Progenitor cell of endocrine pancreas (in vitro differentiated cells): ENCODE data around the gene ZDHHC1. TPM values are rescaled to one million over a fixed set of nuclear protein-coding genes. Genes with fewer than 3 reads are reported as not detected.

Source experiments
- DNase-seq: peaks from one replicate; pipeline ENCODE4 v3.0.0; 2021; ENCODE audit warnings: low spot score; ENCODE audit not compliant: unreplicated experiment
- H3K27ac Mint-ChIP-seq: 2 replicates; pipeline ENCODE4 v1.8.0; 2021; ENCODE audit warnings: mild to moderate bottlenecking, moderate library complexity, mixed read lengths
- H3K27me3 Mint-ChIP-seq: 2 replicates; pipeline ENCODE4 v1.8.0; 2021; ENCODE audit warnings: mixed read lengths
- H3K36me3 Mint-ChIP-seq: 2 replicates; pipeline ENCODE4 v1.8.0; 2022; ENCODE audit warnings: mixed read lengths; ENCODE audit not compliant: insufficient read depth
- H3K4me1 Mint-ChIP-seq: 2 replicates; pipeline ENCODE4 v1.8.0; 2021; ENCODE audit warnings: low read depth, mixed read lengths
- H3K4me3 Mint-ChIP-seq: 2 replicates; pipeline ENCODE4 v1.8.0; 2021; ENCODE audit warnings: low read depth, mild to moderate bottlenecking, moderate library complexity, mixed read lengths
- H3K9me3 Mint-ChIP-seq: 2 replicates; pipeline ENCODE4 v1.8.0; 2021; ENCODE audit warnings: low read depth, mixed read lengths
- total RNA-seq: library from RNA; stranded (reverse); gene quantifications from 2 replicates; pipeline ENCODE4 v1.2.1, GENCODE V29; 2021
- TF ChIP-seq, protein P1 (sequence below): fragments of 200-600 bp; sonication (generic); IDR thresholded peaks from one replicate; pipeline ENCODE4 v1.5.0; 2021; ENCODE audit warnings: antibody characterized with exemption, mild to moderate bottlenecking; ENCODE audit not compliant: unreplicated experiment

The ZDHHC1 gene
- total RNA-seq, 1 donor from 2014 or later = 16.5 TPM

DNA sequence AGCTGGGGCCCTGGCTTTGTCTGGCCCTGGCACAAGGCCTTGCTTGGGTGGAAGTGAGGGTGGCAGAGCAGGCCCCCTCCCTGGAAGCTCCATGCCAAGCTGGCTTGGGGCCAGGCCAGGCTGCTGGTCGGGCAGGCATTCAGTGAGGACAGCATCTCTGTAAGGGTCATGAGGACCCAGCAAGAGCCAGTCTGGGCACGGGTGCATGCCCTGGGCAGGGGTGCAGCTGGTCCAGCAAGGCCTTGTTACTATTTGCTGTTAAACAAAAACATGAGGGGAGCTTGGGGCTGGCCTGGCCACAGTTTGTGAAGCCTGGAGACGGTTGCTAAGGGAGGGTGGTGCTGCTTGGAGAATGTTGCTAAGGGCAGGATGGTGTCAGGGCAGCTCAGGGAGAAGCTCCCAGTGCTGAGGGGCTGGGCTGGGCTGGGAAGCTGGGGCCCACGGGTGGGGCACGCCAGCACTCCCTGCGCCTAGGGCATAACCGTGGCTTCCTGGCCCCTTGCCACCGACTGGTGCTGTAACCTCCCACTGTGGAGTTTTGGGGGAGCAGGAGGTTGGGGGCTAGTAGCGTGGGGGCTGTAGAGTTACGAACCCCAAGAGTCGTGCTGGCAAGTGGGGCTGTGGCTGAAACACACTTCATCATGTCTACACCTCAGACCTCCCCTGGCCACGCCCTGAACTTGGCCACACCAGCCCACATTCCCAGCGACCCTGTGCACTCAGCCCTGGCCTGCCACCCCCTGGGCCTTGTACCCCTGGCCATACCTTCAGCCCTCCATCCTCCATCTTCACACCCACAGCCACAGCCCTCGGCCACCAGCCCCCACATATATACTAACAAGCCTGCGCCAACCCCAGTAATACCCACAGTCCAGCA is 24.6 kb downstream of the ZDHHC1 start:
- Mint-ChIP-seq H3K27me3 (peaks cover 30% of the 10 kb centered on the region), H3K4me1 (peaks cover 12% of the 10 kb centered on the region), H3K36me3 (peaks cover 1% of the 10 kb centered on the region), H3K4me3 (no peak overlapping the region), H3K9me3 (no peaks in the 10 kb centered on the region), H3K27ac (no peak overlapping the region)
- TF ChIP-seq, protein P1, sequence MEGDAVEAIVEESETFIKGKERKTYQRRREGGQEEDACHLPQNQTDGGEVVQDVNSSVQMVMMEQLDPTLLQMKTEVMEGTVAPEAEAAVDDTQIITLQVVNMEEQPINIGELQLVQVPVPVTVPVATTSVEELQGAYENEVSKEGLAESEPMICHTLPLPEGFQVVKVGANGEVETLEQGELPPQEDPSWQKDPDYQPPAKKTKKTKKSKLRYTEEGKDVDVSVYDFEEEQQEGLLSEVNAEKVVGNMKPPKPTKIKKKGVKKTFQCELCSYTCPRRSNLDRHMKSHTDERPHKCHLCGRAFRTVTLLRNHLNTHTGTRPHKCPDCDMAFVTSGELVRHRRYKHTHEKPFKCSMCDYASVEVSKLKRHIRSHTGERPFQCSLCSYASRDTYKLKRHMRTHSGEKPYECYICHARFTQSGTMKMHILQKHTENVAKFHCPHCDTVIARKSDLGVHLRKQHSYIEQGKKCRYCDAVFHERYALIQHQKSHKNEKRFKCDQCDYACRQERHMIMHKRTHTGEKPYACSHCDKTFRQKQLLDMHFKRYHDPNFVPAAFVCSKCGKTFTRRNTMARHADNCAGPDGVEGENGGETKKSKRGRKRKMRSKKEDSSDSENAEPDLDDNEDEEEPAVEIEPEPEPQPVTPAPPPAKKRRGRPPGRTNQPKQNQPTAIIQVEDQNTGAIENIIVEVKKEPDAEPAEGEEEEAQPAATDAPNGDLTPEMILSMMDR = no peak
- DNase-seq = no peak

DNA sequence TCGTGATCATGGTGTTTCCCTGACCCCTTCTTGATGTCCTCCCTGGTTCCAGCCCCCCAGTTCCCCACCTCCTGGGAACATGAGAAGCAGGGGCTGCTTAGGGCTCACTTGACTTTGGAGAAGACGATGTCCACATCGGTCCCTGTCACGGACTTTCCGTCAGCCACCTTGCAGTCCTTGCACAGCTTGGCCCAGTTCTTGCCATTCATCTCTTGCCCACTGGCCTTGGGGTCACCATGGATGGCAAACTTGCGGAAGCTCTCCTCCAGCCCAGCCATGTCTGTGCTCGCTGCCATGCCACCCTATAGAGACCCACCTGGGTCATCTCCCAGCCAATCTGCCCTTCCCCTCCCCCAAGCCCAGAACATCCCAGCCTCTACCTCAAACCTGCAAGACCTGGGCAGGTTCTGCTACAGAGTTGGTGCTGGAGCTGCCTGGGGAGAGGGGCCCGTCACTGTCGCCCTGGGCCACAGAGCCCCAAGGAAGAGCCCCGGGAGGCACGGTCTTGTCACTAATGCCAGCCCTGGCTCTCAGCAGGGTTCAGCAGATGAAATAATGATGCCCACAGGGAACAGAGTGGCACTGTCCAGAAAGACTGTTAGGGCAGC is 25.4 kb downstream of the ZDHHC1 start:
- peaks cover 1% of the 10 kb centered on the region for H3K36me3 Mint-ChIP-seq
- H3K27me3 Mint-ChIP-seq = peaks cover 35% of the 10 kb centered on the region
- no peak overlapping the region for H3K4me3 Mint-ChIP-seq
- H3K9me3 Mint-ChIP-seq = no peaks in the 10 kb centered on the region
- peaks cover 10% of the 10 kb centered on the region for H3K4me1 Mint-ChIP-seq
- TF ChIP-seq, protein P1 = no peak
- H3K27ac Mint-ChIP-seq = no peak overlapping the region
- DNase-seq = no peak

DNA sequence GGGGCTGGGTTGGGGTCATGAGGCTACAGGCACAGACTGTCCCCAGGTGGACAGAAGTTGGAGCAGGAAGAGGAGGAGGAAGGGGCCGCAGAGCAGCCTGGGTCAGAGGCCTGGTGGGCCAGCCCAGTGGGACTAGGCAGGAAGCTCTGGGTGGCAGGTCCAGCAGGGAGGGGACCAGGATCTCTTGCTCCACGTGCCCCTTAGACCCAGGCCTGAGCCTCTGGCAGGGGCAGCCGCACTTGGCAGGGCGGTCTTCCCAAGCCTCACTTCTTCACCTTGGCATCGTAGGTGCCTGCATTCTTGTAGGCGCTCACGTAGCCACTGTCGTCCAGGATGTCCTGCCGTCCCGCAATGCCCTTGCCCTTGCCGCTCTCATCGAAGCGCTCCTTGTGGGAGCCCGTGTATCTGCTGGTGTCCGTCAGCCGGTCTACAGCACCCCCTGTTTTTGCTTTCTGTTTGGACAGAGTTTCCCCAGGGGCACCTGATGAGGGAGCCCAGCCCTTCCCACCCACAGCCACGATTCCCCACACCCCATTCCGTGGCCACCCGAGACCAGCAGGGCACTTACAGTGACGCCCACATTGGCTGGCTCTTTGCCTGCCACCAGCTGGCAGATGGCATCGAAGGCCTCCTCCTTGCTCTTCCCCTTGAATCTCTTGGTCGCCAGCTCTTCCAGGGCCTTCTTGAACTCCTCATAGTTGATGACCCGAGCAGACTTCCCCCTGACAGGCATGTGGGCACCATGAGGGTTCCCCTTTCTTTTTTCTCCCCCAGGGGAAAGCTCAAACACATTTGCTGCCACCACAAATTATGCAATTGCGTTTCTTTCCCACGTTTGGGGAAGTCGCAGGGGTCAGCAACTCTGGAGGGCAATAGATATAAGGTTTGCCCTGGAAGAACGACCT is 26.1 kb downstream of the ZDHHC1 start:
- H3K27me3 Mint-ChIP-seq = peaks cover 38% of the 10 kb centered on the region
- DNase-seq = no peak
- no peak overlapping the region for H3K4me3 Mint-ChIP-seq
- peaks cover 1% of the 10 kb centered on the region for H3K36me3 Mint-ChIP-seq
- no peaks in the 10 kb centered on the region for H3K9me3 Mint-ChIP-seq
- H3K27ac Mint-ChIP-seq = no peak overlapping the region
- TF ChIP-seq, protein P1 = no peak
- H3K4me1 Mint-ChIP-seq = peaks cover 8% of the 10 kb centered on the region

- H3K9me3 Mint-ChIP-seq = no peaks in the 10 kb centered on the region
- TF ChIP-seq, protein P1 = no peak
- no peak overlapping the region for H3K27ac Mint-ChIP-seq
- peaks cover 4% of the 10 kb centered on the region for H3K4me1 Mint-ChIP-seq
- H3K36me3 Mint-ChIP-seq = peaks cover 1% of the 10 kb centered on the region
- H3K4me3 Mint-ChIP-seq = no peak overlapping the region
- DNase-seq = no peak
- peaks cover 35% of the 10 kb centered on the region for H3K27me3 Mint-ChIP-seq
These were observed 27.7 kb downstream of the ZDHHC1 start for GRCh38 chr16:67388591-67388990.

- no peak overlapping the region for H3K27ac Mint-ChIP-seq
- peaks cover 35% of the 10 kb centered on the region for H3K27me3 Mint-ChIP-seq
- TF ChIP-seq, protein P1 = no peak
- DNase-seq = no peak
- peaks cover 4% of the 10 kb centered on the region for H3K4me1 Mint-ChIP-seq
- no peak overlapping the region for H3K4me3 Mint-ChIP-seq
- peaks cover 1% of the 10 kb centered on the region for H3K36me3 Mint-ChIP-seq
- no peaks in the 10 kb centered on the region for H3K9me3 Mint-ChIP-seq
These were observed 28.1 kb downstream of the ZDHHC1 start for GRCh38 chr16:67388191-67388590.
